HUES6 (cell line): ENCODE measurements around the gene PRIMA1.

Experiments
- H3K27ac ChIP-seq: 2 replicates; pipeline ENCODE4 v1.7.0; 2013; ENCODE audit warnings: low read depth, mild to moderate bottlenecking, low read length, inconsistent platforms
- H3K27me3 ChIP-seq: 2 replicates; pipeline ENCODE4 v1.6.1; 2013; ENCODE audit warnings: low read length; ENCODE audit not compliant: control insufficient read depth, insufficient read depth
- H3K36me3 ChIP-seq: 2 replicates; pipeline ENCODE4 v1.6.1; 2013; ENCODE audit warnings: low read length; ENCODE audit not compliant: control insufficient read depth, insufficient read depth
- H3K4me1 ChIP-seq: 2 replicates; pipeline ENCODE4 v1.6.1; 2013; ENCODE audit warnings: low read length; ENCODE audit not compliant: control insufficient read depth, insufficient read depth
- H3K4me3 ChIP-seq: 2 replicates; pipeline ENCODE4 v1.5.1; 2013; ENCODE audit warnings: low read depth, low read length
- H3K9ac ChIP-seq: one replicate; pipeline ENCODE4 v1.6.1; 2013; ENCODE audit warnings: mild to moderate bottlenecking, low read length
- H3K9me3 ChIP-seq: 2 replicates; pipeline ENCODE4 v1.6.1; 2013; ENCODE audit warnings: low read depth, low read length; ENCODE audit not compliant: control insufficient read depth, insufficient read depth

PRIMA1 gene

DNA sequence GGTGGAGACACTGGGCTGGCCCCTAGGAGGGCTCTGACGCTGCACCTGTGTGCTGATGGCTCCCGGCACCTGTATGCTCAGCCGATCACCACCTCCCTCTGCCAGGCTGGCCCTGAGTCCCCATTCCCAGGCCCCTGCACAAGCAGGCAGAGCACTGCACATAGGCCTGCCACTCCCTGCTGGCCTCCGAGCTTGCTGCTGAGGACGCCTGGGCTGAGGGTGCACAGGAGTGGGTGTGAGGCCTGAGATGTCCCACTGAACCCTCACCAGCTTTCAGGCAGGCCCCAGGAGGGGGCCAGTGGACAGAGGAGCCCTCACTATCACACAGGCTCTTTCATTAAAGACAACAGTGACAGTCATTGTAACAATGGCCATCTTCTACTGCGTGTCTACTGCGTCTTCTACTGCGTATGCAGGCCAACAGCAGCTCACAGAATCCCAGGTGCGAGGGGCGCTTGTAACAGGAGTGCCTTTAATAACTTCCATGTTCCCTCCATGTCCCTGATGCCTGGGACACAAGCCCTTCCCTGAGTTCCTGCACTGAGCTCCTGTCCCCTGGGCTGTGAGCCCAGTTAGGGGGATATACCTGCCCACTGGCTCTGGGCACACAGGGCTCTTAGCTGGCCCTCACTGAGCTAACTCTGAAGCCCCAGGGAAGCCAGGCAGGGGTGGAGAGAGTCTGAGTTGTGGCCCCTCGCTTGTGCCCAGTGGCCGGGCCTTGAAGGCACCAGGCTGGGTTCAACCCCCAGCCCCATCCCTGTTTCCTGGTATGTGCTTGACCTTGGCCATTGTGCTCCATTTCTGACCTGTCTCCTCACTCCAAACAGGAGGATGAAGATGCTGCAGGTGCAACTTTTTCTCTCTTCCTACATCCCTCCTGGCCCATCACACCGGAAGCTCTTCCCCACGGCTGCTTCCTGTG is 71.3 kb downstream of the PRIMA1 start:
- no peak overlapping the region for H3K27ac ChIP-seq
- no peaks in the 10 kb centered on the region for H3K36me3 ChIP-seq
- H3K4me1 ChIP-seq, result peaks cover 11% of the 10 kb centered on the region
- no peak overlapping the region for H3K4me3 ChIP-seq
- no peaks in the 10 kb centered on the region for H3K9me3 ChIP-seq
- H3K9ac ChIP-seq, result no peak overlapping the region
- no peaks in the 10 kb centered on the region for H3K27me3 ChIP-seq

GRCh38 chr14:93716002-93716745 is 72.1 kb downstream of the PRIMA1 start:
- H3K9me3 ChIP-seq, result no peaks in the 10 kb centered on the region
- no peak overlapping the region for H3K9ac ChIP-seq
- H3K27me3 ChIP-seq, result no peaks in the 10 kb centered on the region
- H3K4me3 ChIP-seq, result no peak overlapping the region
- H3K36me3 ChIP-seq, result no peaks in the 10 kb centered on the region
- H3K27ac ChIP-seq, result no peak overlapping the region
- peaks cover 11% of the 10 kb centered on the region for H3K4me1 ChIP-seq

DNA sequence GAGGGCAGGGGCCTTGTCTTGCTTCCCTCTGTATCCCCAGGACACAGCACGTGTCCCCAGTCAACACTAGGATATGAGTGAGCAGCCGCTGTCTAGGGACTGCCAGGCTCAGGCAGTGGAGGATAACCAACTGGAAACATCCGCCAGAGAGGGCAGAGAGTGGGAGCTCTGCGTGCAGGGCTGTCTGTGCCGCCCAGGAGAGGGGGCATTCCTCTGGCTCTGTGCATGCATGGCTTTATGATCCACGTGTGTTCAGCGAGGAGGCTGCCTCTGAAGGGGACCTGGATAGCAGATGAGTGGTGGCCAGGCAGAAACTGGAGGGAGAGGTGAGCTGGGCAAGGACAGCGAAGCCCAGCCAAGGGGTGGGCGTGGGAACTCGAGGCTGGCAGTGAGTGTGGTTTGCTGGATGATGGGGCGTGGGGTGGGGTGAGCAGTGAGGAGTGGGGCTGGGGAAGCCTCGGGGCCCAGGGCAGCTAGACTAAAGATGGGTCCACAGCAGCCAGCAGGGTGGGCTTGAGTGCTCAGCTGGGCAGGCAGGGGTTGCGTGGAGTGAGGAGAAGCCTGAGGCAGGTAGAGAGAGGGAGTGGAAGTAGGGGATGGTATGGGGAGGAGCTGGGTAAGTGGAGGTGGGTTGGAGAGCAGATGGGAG is 72.9 kb downstream of the PRIMA1 start:
- no peaks in the 10 kb centered on the region for H3K36me3 ChIP-seq
- H3K4me3 ChIP-seq, result no peak overlapping the region
- H3K27me3 ChIP-seq, result no peaks in the 10 kb centered on the region
- no peak overlapping the region for H3K27ac ChIP-seq
- H3K9ac ChIP-seq, result no peak overlapping the region
- H3K9me3 ChIP-seq, result no peaks in the 10 kb centered on the region
- H3K4me1 ChIP-seq, result peaks cover 11% of the 10 kb centered on the region

GRCh38 chr14:93714605-93715004 is 73.7 kb downstream of the PRIMA1 start:
- H3K27me3 ChIP-seq, result no peaks in the 10 kb centered on the region
- no peak overlapping the region for H3K9ac ChIP-seq
- no peaks in the 10 kb centered on the region for H3K36me3 ChIP-seq
- H3K4me3 ChIP-seq, result no peak overlapping the region
- H3K4me1 ChIP-seq, result peaks cover 11% of the 10 kb centered on the region
- H3K27ac ChIP-seq, result no peak overlapping the region
- no peaks in the 10 kb centered on the region for H3K9me3 ChIP-seq

- Histone ChIP-seq H3K27ac (no peak overlapping the region), H3K4me1 (peaks cover 11% of the 10 kb centered on the region), H3K36me3 (no peaks in the 10 kb centered on the region), H3K27me3 (no peaks in the 10 kb centered on the region), H3K4me3 (no peak overlapping the region), H3K9me3 (no peaks in the 10 kb centered on the region), H3K9ac (no peak overlapping the region)
Observed at GRCh38 chr14:93713726-93714405, 74.4 kb downstream of the PRIMA1 start.

DNA sequence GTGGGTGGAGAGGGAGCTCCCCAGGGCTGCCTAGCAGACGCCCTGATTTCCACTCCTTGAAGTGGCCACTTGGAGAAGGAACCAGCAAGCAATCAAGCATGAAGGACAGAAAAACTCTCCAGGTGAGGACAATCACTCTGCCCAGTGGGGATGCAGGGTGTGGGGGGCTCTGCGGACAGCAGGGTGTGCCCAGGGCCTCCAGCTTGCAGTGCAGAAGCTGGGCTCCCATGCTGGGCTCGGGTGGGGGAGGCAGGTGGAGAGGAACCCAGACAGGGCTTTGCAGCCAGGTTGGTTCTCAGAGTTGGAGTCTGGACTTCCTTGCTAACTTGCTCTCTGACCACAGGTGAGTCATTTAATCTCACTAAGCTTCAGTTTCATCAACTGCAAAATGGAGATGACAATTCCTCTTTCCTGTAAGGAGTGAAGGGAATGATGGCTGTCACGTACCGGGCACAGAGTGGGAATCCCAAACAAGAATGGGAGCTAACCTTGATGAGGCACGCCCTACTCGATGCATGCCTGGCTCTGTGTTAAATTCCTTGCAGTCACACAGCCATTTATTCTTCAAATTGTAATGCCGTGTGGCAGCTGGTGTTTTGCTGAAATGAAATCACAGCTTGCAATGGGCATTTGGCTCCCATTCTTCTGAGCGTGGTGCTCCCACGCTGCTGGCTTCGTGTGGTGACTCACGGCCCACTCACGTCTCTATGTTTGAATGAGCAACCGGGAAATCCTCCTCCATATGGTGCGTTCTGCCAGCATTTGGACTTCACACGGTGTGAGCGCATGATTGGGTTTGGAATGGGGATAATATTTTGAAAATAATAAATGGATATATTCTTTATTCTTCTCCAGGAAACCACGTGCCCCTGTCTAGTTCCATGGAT is 75.2 kb downstream of the PRIMA1 start:
- Histone ChIP-seq H3K9ac (no peak overlapping the region), H3K9me3 (no peaks in the 10 kb centered on the region), H3K27ac (no peak overlapping the region)

GRCh38 chr14:93712079-93712837 is 76.0 kb downstream of the PRIMA1 start:
- Histone ChIP-seq H3K27ac (no peak overlapping the region), H3K9ac (no peak overlapping the region), H3K36me3 (no peaks in the 10 kb centered on the region), H3K27me3 (no peaks in the 10 kb centered on the region), H3K9me3 (no peaks in the 10 kb centered on the region), H3K4me3 (no peak overlapping the region), H3K4me1 (peaks cover 11% of the 10 kb centered on the region)

More for the DNA sequence above, 75.2 kb downstream of the PRIMA1 start:
- no peak overlapping the region for H3K4me3 ChIP-seq
- H3K4me1 ChIP-seq, result peaks cover 11% of the 10 kb centered on the region
- H3K27me3 ChIP-seq, result no peaks in the 10 kb centered on the region
- no peaks in the 10 kb centered on the region for H3K36me3 ChIP-seq

- H3K4me3 ChIP-seq, result no peak overlapping the region
- H3K4me1 ChIP-seq, result peaks cover 11% of the 10 kb centered on the region
- H3K36me3 ChIP-seq, result no peaks in the 10 kb centered on the region
- H3K9me3 ChIP-seq, result no peaks in the 10 kb centered on the region
- H3K27me3 ChIP-seq, result no peaks in the 10 kb centered on the region
- H3K9ac ChIP-seq, result no peak overlapping the region
- H3K27ac ChIP-seq, result no peak overlapping the region
Observed at GRCh38 chr14:93709249-93709648, 79.0 kb downstream of the PRIMA1 start.

GRCh38 chr14:93708800-93709199 is 79.5 kb downstream of the PRIMA1 start:
- Histone ChIP-seq H3K4me3 (no peak overlapping the region), H3K9me3 (no peaks in the 10 kb centered on the region), H3K27me3 (no peaks in the 10 kb centered on the region), H3K9ac (no peak overlapping the region), H3K27ac (no peak overlapping the region), H3K4me1 (peaks cover 11% of the 10 kb centered on the region), H3K36me3 (no peaks in the 10 kb centered on the region)
